GM20431 (cell line): Measurements from ENCODE around the gene LDLRAD4.

ENCODE experiments used
- in situ Hi-C: fragments of 300-500 bp; cut with MseI, MboI; formaldehyde crosslinking; loops from one replicate; pipeline ENCODE4 v1.15.0; 2020; ENCODE audit warnings: low sequenced_read_pairs; ENCODE audit not compliant: unreplicated experiment

LDLRAD4 gene

DNA sequence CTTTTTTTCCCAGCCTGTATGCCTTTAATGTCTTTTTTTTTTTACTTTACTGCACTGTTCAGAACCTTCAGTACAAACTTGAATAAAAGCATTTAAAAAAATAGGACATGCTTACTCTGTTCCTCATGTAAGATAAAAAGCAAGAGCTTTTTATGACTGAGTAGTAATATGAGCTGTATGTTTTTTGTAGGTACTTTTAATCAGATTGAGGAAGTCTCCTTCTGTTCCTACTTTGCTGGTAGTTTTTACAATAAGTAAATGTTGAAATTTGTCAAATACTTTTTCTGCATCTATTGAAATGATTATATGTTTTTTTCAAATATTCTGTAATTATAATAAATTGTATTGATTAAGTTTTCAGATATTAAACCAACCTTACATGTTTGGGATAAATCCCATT, 318.0 kb downstream of the LDLRAD4 start:
- in situ Hi-C loops: no loop called here

DNA sequence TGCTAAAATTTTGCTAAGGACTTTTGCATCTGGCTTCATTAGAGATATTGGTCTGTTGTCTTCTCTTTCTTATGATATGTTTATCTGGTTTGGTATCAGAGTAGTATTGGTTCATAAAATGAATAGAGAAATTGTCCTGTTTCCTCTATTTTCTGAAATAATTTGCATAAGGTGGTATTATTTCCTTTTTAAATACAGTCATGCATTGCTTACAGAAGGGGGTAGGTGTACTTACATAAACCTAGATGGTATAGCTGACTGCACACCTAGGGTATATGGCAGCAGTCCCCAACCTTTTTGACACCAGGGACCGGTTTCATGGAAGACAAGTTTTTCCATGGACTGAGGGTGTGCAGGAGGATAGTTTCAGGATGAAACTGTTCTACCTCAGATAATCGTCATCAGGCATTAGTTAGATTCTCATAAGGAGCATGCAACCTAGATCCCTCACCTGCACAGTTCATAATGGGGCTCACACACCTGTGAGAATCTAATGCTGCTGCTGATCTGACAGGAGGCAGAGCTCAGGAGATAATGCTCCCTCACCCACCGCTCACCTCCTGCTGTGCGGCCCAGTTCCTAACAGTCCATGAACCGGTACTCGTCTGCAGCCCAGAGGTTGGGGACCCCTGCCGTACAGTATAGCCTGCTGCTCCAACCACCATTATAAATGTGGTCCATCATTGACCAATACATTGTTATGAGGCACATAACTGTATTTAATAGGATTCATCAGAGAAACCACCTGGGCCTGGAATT, 318.6 kb downstream of the LDLRAD4 start:
- in situ Hi-C loops: no loop called here

DNA sequence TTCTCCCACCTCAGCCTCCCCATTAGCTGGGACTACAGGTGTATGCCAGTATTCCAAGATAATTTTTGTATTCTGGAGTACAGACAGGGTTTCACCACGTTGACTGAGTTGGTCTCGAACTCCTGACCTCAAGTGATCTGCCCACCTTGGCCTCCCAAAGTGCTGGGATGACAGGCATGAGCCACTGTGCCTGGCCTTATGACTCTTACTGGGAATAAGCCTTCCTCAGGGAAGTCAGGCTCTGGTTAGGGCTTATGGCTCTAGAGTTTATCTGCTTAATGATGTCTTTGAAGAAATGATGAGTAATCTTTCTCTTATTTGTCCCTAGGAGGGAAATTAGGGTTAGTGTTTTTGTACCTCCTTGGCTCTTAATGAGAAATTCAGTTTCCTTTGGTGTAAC, 320.1 kb downstream of the LDLRAD4 start:
- in situ Hi-C loops: no loop called here

DNA sequence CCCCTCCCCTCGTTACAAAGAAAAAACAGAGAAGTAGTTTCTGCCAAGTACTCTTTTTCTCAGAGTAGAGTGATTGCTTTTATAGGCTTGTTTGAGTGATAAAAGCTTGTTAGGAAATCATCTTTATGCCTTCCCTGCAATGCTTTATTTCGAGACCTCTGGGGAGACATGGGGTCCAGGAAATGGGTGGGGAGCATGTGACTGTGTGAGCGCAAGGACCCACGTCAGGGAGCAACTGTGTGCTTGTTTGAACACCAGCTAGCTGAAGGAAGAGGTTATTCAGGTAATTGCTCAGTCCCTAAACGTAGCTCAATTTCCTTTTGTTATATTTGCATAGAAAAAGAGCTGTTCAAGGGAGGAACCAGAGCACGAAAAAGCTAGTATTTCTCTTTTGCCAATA, 320.5 kb downstream of the LDLRAD4 start:
- in situ Hi-C loops: no loop called here

DNA sequence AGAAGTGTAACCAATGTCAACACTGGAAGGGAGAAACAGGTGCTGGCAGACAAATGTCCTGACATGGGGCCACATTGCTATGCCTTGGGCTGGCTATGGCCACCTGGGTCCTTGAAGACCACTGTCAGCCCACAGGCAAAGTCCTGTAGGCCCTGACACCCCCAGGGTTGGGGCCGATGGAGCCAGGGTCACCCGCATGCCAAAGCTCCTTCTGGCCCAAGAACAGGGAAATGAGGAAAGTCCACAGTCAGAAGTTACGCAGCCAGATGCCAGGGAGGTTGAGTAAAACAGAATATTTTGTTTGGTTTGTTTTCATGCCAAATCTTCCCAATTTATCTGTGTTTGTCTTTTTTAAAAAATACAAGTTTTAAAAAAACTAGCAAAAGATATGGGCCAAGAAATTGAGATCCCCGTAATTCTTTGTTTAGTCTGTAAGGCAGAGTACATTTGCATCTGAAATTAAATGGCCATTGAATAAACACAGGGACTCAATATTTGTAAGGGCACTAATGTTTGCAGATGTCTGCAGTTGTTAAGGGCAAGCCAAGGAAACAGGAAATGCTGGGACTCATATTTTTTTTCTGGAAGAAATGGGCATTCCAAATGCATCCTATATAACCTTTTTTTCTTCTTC, 321.4 kb downstream of the LDLRAD4 start:
- in situ Hi-C loops: no loop called here

DNA sequence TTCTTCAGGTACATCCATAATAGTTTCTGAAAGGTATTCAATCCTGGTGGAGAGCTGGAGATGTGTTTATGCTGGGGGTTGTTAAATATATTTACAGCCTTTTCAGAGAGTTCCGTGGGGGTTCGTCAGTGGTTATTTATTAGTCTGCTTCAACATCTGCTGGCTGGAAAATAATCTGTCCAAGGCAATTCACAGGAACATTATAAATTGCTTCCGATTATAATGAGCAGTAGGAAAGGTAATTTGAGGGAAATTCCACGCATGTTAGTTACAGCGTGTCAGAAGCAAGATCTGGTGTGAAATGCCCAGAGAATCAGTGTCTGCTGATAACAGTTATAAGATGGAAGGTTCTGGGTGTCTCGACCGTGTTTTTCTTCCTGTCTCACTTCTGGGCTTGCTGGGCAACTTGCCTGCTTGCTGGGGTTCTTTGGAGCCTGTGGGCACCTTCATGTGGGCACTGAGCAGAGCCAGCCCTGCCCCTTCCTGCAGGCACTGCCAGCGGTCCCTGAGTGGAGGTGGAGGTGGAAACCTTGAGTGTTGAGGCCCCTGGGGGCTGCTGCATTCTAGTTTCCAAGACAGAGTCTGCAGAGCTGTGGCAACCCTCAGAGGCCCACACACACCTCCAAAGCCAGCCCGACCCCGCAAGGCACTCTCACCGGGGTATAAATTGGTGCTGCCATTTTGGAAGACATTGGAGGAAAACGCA, 322.1 kb downstream of the LDLRAD4 start:
- in situ Hi-C loops: no loop called here

DNA sequence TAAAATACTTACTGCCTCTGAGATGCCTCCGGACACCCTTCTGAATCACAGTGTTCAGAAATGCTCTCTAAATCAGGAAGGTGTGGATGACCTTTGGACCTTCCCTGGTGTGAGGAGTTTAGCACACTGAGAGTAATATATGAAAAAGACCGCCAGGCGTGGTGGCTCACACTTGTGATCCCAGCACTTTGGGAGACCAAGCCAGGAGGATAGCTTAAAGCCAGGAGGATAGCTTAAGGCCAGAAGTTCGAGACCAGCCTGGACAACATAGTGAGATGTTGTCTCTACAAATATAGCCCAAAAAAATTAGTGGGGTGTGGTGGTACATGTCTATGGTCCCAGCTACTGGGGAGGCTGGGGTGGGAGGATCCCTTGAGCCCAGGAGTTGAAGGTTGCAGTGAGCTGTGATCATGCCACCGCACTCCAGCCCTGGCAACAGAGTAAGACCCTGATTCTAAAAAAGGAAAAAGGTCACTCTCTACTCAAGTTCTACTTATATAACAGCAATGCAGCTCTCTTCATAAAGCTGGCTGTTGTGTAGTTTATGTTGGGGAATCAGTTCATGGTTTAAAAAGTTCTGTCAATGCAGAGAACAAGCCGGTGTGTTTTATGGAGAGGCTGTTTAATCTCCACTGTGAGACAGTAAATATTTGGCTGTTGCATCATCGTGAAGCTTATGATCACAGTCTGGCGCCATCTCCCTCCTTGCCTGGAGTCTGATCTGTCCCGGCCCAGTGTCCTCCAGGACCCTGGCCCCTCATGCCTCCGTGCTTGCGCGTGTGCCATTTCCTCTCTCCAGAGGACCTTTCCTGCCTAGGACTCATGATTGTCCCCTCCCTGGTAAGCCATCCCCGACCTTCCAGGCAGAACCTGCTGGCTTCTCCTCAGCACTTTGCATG, 323.3 kb downstream of the LDLRAD4 start:
- in situ Hi-C loops: no loop called here

DNA sequence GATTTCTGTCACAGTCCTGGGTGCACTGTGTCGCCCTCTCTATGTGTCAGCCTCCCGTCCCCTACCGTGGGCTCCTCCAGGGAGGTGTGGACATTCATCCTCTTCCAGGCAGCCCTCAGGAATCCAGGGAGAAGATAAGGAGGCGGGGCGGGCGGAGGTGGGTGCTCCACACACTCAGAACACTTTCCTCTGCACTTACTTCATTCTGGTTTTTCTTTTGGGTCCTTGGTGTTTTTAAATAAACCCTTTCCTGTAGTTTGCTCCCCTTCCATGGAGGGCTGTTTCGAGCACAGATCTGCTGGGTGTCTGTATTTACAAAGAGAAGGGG, 323.9 kb downstream of the LDLRAD4 start:
- in situ Hi-C loops: no loop called here

DNA sequence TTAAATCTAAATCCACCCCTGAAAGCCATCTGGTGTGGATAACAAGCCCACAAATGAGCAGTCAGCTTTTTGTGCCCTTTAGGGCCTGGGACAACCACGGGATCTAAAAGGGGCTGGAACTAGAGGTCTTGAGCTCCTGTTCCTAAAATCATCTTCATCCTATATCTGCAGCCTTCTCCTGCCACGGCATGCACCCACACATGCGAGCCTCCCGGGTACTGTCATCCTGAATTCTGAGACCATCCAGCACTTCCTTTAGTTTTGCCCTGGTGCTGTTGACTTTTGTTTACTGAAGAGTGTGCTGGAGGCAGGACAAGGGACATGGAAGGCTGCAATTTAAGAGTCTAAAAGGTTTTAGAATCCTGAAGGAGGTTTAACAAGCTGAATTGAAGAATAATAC, 324.6 kb downstream of the LDLRAD4 start:
- in situ Hi-C loops: no loop called here

DNA sequence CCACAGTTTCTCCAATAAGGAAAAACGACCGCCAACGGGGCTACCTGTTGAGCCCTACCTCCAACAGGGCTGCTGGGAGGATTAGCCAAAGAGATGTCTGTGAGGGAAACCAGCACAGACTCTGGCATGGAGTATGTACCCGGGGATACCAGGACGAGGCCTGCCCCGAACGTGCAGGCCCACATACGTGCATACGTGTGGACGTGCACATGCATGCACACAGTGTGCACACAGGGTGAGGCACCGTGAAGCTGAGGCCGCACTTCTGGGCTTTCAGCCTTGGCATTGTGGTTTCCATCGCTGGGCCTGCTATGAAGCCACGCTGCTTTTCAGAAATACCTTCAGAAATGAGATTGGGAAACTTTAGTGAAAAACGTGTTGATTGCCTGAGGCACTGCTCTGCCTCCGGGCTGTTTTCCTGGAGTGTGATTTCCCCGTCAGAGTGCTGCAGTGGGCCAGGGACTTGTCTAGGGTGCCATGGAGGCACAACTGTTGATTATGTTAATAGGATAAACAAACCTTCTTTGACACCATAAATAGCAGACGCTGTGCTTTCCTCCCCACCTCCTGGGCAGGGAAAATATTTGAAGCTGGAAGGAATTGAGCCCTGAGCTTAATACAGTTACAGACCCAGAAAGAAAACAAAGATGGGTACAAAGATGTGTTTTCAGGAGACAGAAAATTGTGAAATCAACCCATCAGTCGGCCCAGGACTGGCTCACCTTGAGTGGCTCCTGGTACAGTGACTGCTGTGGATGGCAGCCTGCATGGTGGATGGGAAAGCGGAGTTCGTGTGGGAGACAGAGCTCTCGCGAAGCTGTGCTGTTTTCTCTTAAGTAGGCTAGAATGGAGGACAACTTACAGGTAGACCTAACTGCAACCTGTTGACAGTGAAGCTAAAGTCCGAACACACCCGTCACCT, 325.5 kb downstream of the LDLRAD4 start:
- in situ Hi-C loops: no loop called here

DNA sequence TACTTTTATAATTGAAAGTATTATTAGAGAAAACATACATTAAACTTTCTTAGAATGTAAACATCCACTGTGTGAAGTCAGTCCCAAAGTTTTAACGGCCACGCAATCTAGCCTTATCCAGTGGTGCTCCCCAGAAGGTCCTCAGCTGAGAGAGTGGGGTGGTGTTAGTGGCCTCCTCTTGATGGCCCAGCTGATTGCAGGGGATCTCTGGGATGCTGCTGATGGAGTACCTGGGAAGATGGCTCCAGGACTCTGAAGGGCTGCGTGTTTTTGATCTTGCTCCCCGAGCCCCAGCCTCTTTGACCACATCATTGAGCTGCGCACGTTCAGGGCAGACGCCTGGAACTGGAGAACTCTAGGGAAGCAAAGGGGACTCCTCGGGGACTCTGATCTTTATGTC, 326.4 kb downstream of the LDLRAD4 start:
- in situ Hi-C loops: no loop called here

DNA sequence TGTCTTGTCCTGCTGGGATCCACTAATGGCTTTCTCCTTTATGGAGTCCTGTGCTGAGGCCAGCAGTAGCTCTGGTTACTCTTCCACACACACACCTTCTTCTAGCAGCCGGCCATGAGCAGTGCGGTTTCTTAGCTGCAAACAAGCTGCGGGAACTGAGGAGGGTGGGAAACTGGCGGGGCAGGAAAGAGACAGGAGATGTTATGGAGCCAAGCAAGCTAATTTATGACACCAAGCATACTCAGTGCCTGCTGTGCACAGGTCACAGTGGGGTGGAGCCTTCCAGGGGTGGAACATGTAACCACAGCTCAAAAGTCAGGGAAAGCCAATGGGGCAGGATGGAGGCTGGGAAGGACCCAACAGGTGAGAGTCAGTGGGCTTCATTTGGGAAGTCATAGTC, 327.0 kb downstream of the LDLRAD4 start:
- in situ Hi-C loops: no loop called here

DNA sequence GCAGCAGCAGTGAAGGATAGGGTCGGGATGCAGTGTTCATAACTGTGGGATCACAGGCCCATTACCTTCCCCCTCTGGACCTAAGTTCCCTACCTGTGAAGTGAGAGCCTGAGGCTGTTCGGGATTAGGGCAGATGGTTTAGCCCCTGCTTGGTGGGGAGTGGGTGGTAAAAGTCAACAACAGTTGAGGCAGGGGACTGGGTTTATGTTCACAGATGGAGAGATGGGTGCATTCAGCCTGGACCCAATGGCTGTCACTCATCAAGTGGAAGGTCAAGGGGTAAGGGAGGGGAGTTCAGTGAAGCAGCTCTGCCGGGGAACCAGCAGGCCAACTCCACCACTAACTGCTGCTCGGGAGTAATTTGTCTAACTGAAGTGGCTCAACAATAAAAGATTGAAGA, 327.4 kb downstream of the LDLRAD4 start:
- in situ Hi-C loops: no loop called here

DNA sequence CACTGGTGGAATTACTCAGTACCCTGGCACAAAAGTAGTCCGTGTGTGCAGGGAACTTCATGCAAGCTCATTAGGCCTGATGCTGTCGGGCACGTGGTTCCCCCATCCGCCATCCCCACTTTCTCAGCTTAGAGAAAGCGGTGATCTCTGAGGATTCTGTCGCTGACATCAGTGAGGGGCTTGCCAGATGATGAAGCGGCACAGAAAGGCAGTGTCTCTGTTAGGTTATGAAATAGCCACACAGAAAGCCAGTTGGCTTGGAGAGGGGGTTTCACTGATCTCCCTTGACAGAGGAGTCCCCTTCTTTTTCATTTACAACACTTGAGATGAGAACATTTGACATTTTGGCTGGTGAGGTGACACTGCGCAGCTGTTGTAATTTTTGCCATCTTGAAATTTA, 328.1 kb downstream of the LDLRAD4 start:
- in situ Hi-C loops: no loop called here

DNA sequence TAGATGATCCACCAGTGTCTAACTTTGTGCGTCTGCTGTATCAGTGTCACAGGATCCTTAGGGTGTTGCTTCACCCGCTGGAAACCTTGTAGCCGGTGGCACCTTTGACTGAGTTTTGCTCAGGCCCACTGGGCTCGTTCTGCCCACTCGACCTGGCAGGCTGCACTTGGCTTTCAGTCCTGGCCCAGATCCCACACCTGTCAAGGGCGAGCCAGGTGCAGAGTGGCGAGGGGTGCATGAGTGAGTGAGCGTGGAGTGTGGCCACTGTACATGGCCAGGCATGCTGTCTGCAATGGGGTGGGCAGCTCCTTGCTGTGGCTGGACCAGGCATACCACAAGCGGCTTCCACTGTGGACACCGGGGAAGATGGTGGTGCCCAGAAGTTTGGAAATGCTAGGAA, 328.8 kb downstream of the LDLRAD4 start:
- in situ Hi-C loops: no loop called here

DNA sequence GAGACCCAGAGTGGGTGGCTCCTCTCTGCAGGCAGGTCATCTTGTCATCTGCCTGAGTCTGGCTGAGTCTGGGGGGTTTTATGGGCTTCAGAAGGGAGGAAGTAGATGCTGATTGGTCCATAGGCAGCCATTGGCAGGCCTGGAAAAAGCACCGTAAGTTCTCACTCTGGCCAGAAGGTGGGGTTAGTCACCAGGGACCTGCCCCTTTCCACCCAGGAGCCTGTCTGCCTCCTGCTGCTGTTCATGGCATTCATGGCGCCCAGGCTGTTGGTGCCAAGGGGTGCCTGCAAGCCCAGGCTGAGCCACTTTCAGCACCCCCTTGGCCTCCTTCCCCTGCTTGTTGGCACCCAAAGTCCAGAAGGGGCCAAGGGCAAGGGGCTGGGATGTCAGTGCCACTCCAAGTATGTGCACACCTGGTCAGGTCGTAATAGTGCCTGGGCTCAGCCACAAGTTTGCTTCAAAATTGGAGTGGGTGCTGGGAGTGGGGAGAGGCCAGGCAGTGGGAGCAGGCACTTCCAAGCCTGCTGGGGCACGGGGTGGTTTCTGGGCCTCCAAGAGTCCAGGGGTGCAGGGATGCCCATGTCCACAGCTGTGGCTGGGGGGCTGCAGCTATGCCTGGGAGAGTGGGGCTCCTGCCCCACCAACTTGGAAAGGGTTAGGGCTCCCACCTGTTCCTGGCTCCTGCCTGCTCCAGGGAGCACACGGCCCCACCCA, 329.7 kb downstream of the LDLRAD4 start:
- in situ Hi-C loops: no loop called here

DNA sequence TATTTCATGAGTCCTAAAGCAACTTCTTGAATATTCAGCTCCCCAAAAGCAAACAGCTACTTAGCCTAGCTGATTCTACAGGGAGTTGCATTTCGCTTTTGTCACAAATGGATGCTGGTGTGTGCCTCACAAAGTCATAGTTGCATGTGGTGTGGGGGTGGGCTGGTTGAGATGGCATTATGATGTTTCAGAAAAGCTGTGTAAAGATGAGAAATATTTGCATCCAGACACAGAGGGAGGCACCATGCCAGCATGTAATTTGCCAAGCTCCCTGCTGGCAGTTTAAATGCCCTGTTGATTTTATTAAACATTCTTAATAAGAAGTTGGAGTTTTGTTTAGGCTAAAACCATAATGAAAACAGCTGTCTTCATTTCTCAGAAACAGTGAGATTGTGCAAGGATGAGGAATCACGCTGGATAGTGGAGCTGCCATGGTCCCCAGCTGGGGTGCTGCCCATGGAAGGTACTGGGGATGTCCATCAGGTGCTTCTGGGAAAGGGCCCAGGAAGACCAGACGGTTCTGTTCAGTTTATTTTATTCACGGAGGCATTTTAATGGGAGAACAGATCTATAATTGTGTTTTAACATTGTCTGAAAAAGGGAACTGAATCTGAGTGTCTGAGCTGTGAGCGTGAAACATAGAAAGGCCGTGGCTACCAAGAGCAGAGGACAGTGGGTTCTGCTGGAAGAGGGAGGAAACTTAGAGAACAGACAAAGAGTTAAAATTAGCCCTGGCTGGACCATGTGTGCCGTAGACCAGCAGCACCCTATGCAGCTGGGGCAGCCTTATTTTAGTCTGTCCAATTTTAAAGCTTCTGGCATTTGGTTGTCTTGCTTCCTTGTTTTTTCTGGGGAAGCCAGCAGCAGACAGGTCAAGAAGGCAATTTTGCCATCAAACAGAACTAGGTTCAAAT, 330.7 kb downstream of the LDLRAD4 start:
- in situ Hi-C loops: no loop called here

DNA sequence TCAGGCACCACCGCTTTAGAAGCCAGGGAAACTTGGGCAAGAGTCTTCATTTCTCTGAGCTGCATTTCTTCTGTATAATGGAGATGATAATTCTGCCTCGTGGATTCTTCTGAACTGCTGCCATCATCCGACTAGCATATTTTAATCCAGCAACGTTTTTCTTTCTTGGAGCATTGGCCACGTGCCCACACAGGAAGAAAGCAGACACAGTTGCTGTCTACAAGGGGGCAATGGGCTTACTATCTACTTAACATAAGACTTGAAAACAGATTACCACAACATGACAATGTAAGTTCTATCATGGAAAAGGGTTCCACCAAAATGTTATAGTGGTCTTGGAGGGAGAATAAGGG, 331.3 kb downstream of the LDLRAD4 start:
- in situ Hi-C loops: no loop called here
